Mesodermal cell (in vitro differentiated cells): ENCODE data around the gene EBNA1BP2.
"Not testable (repeated sequence)": the region's sequence is repeated elsewhere in the genome, so short reads cannot be mapped to it uniquely, and the experiment has no call there.

Source experiments
- H3K27ac ChIP-seq: 2 replicates; pipeline ENCODE4 v1.7.0; 2013; ENCODE audit warnings: mild to moderate bottlenecking, low read depth, low read length, moderate library complexity; ENCODE audit not compliant: severe bottlenecking
- H3K36me3 ChIP-seq: 2 replicates; pipeline ENCODE4 v1.7.1; 2013; ENCODE audit warnings: mild to moderate bottlenecking, low read length, moderate library complexity; ENCODE audit not compliant: control insufficient read depth, insufficient read depth
- H3K4me1 ChIP-seq: one replicate; pipeline ENCODE4 v1.7.1; 2013; ENCODE audit warnings: mild to moderate bottlenecking, low read length; ENCODE audit not compliant: insufficient read depth, control insufficient read depth, poor library complexity, severe bottlenecking
- H3K4me3 ChIP-seq: 2 replicates; pipeline ENCODE4 v1.7.0; 2013; ENCODE audit warnings: low read length, control low read depth, mild to moderate bottlenecking; ENCODE audit not compliant: insufficient read depth, poor library complexity, severe bottlenecking; ENCODE audit errors: extremely low read depth
- H3K9me3 ChIP-seq: 2 replicates; pipeline ENCODE4 v1.7.1; 2013; ENCODE audit warnings: mild to moderate bottlenecking, low read length, moderate library complexity; ENCODE audit not compliant: control insufficient read depth
- WGBS, 2 experiments: methylation state at CpG; one replicate each; pipeline ENCODE4 v1.1.5; 2013; ENCODE audit warnings: missing lambda C conversion rate in 2 of 2; ENCODE audit not compliant: insufficient coverage in 2 of 2; 5-methylcytosine and 5-hydroxymethylcytosine counted together

The EBNA1BP2 gene

DNA sequence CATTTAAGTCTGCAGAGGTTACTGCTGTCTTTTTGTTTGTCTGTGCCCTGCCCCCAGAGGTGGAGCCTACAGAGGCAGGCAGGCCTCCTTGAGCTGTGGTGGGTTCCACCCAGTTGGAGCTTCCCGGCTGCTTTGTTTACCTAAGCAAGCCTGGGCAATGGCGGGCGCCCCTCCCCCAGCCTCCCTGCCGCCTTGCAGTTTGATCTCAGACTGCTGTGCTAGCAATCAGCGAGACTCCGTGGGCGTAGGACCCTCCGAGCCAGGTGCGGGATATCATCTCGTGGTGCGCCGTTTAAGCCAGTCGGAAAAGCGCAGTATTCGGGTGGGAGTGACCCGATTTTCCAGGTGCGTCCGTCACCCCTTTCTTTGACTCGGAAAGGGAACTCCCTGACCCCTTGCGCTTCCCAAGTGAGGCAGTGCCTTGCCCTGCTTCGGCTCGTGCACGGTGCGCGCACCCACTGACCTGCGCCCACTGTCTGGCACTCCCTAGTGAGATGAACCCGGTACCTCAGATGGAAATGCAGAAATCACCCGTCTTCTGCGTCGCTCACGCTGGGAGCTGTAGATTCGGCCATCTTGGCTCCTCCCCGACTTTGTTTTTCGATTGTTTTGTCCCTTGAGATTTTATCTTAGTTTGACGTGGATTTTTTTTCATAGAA, 52.0 kb downstream of the EBNA1BP2 start:
- H3K9me3 ChIP-seq, H3K4me1 ChIP-seq, H3K27ac ChIP-seq, H3K36me3 ChIP-seq, H3K4me3 ChIP-seq: not testable (repeated sequence)
- 60 to 76% methylated on average over 10 to 12 of the region's 35 CpGs for WGBS, 2 experiments
